ENCODE measurements around the gene SORCS2.

SORCS2 gene

DNA sequence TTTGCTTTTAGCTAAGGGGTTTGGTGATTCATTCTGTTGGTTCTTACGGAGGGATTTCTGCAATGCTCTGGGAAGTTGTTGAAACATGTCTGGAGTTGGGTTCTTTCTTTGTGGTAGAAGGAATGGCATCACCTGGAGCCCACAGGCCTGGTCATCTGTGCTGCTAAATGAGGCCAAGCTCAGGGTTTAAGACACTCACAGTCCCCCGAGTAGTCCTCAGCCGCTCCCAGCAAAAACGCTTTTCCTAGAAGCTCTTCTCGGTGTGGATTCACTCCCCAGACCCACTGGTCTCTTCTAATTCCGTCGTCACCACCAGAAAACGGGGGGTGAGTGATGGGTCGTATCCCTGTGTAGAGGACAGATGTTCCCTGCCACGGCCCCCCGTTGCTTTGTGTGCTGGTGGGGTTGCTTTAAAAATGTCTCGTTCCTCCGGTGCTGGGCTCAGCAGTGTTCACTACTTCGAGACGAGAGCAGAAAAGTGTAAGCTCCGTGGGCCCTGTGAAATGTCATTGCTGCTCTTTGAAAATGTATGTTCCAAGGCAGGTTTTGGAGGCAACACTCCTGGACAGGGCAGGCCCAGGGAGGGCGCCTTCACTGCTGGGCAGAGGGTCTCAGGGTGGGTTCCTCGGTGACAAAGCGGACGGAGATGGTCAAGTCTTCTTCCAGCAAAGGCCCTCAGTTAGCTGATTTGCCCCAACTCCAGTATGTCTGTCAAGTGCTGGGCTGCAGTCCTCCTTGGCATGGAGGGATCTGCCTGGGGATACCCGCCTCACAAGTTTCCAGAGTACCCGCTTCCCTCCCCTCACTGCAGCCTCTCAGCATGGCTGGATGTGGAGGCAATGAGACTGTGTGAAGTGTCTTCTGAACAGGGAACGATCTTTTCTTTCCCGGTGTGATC is 205.1 kb downstream of the SORCS2 start:
- Histone ChIP-seq H3K4me3 (no peak overlapping the region), H3K27ac (no peak overlapping the region)
- no peak for TF ChIP-seq CTCF (IDR thresholded peaks at IDR 0.05)
- DNase-seq (ENCODE audit: low spot score), result no peak

- TF ChIP-seq CTCF (IDR thresholded peaks at IDR 0.05), result no peak
- no peak overlapping the region for H3K27ac ChIP-seq
- DNase-seq (ENCODE audit: low spot score), result no peak
- no peak overlapping the region for H3K4me3 ChIP-seq
Observed at GRCh38 chr4:7398104-7398423, 205.7 kb downstream of the SORCS2 start.

- no peak for TF ChIP-seq CTCF (IDR thresholded peaks at IDR 0.05)
- H3K4me3 ChIP-seq, result no peak overlapping the region
- H3K27ac ChIP-seq, result no peak overlapping the region
- no peak for DNase-seq (ENCODE audit: low spot score)
Observed at GRCh38 chr4:7398788-7399439, 206.6 kb downstream of the SORCS2 start.

DNA sequence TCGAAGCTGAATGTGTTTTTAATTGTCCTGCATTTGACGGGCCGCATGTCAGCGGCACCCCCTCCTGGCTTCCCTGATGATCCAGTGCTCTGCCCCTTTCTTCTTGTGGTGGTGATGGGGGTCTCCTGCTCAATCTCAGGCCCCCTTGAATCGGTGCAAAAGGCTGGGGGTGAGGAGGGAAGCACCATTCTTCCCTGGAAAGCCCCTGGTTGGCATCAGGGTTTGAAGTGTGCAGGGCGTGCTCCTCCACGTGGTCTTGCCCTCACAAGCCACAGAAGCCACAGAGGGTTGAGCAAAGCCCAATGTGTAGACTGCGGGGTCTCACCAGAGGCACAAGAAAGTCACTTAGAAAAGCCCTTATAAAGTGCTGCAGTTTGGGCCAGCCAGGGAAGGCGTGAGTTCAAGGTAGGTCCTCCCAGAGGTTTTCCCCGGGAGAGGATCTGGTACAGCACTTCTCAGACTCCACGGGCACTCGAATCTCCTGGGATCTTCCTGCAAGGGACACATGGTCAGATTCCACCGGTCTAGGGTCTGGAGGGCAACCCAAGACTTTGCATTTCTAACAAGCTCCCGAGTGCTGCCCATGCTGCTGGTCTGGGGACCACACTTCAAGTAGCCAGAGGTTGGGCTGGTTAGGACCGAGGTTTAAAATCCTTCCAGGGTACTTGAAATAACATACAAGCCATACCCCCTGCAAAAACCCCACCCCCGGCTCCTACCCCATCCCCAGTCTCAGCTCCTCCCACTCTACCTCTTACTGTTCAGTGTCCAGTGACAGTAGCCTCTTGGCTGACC is 207.3 kb downstream of the SORCS2 start:
- DNase-seq (ENCODE audit: low spot score), result peak; percentile 29
- TF ChIP-seq CTCF (IDR thresholded peaks at IDR 0.05), result no peak
- no peak overlapping the region for H3K27ac ChIP-seq
- no peak overlapping the region for H3K4me3 ChIP-seq

DNA sequence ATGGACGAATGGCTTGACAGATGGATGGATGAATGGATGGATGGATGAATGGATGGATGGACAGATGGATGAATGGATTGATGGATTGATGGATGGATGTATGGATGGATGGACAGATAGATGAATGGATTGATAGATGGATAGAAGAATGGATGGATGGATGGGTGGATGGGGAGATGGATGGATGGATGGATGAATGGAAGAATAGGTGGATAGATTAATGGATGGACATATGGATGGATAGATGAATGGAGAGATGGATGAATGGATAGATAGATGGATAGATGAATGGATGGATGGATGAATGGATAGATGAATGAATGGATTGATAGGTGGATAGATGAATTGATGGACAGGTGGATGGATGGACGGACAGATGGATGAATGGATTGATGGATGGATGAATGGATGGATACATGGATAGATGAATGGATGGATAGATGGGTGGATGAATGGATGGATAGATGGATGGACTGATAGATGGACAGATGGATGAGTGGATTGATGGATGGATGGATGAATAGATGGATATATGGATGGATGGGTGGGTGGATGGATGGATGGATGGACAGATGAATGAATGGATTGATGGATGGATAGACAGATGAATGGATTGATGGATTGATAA is 208.4 kb downstream of the SORCS2 start:
- no peak overlapping the region for H3K27ac ChIP-seq
- no peak for TF ChIP-seq CTCF (IDR thresholded peaks at IDR 0.05)
- DNase-seq (ENCODE audit: low spot score), result no peak
- no peak overlapping the region for H3K4me3 ChIP-seq

GRCh38 chr4:7402526-7402925 is 210.2 kb downstream of the SORCS2 start:
- TF ChIP-seq CTCF (IDR thresholded peaks at IDR 0.05), result no peak
- peak; percentile 22 for DNase-seq (ENCODE audit: low spot score)
- Histone ChIP-seq H3K4me3 (no peak overlapping the region), H3K27ac (no peak overlapping the region)
